SIG-M5 treated with dmso at 0.1 percent for 504 hours (cell line): ENCODE results near the gene E2F7.
"Not testable (repeated sequence)": the region's sequence is repeated elsewhere in the genome, so short reads cannot be mapped to it uniquely, and the experiment has no call there.

Experiments used
- DNase-seq: peaks from one replicate; lab custom pipeline; 2025; ENCODE audit not compliant: unreplicated experiment; lab: John Stamatoyannopoulos, UW

The E2F7 gene, protein sequence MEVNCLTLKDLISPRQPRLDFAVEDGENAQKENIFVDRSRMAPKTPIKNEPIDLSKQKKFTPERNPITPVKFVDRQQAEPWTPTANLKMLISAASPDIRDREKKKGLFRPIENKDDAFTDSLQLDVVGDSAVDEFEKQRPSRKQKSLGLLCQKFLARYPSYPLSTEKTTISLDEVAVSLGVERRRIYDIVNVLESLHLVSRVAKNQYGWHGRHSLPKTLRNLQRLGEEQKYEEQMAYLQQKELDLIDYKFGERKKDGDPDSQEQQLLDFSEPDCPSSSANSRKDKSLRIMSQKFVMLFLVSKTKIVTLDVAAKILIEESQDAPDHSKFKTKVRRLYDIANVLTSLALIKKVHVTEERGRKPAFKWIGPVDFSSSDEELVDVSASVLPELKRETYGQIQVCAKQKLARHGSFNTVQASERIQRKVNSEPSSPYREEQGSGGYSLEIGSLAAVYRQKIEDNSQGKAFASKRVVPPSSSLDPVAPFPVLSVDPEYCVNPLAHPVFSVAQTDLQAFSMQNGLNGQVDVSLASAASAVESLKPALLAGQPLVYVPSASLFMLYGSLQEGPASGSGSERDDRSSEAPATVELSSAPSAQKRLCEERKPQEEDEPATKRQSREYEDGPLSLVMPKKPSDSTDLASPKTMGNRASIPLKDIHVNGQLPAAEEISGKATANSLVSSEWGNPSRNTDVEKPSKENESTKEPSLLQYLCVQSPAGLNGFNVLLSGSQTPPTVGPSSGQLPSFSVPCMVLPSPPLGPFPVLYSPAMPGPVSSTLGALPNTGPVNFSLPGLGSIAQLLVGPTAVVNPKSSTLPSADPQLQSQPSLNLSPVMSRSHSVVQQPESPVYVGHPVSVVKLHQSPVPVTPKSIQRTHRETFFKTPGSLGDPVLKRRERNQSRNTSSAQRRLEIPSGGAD

DNA sequence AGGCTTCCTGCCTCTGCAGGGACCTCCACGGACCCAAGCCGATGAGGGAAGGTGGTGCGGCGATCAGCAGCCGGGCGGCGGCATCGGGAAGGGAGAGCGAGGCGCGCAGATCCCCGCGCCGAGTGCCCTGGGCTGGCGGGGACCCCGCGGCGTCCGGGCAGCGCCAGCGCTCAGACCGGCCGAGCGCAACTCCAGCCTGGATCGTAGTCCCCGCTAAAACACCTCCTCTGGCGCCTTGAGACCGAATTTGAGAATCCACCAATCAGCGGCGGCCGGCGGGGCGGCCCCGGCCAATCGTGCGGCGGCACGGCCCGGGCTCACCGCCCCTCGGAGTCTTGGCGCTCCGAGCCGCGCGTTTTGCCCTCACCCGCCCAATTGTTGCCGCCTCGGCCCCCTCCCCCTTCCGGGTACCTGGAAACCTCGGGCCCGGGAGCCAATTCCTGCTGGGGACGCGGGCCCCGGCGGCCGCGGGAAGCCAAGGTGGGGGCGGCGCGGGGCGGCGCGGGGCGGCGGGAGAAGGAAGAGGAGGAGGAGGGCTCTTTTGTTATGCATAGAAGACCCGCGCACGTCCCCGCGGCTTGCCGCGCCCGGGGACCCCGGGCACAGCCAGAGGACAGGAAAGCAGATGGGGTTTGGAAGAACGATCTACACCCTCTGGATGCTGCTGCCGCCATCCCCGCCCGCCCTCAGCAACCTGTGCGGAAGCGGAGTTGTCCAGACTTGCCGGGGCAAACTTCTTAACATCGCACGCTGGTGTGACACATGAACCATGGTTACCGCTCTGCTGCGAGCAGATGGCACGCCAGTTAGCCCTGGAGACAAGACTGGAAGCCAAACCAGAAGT lies at the start of gene E2F7:
Gene E2F7 (minus strand): TSS at position 209 of the 844 bp plus-strand sequence. CDS start 934 bp downstream, outside the sequence.
- peak; percentile 92 for DNase-seq

DNA sequence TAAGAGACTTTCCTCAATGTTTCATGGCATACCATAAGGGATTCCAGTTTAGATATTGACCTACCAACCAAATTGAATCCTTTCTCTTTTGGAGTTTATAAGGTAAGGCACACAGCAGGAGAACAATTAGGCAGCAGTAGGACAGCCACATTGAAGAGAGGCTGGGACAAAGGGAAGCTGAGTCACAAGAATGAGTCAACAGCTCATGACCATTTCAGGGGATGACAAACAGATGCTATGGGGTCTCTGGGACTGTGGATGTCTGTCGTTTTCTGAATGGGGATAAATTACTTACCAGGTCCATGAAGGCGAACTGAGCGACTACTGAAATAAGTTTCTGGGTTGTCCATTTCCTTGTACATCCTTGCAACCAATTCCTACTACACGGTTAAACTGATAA lies 48.6 kb upstream of the E2F7 start:
- DNase-seq, result no peak

DNA sequence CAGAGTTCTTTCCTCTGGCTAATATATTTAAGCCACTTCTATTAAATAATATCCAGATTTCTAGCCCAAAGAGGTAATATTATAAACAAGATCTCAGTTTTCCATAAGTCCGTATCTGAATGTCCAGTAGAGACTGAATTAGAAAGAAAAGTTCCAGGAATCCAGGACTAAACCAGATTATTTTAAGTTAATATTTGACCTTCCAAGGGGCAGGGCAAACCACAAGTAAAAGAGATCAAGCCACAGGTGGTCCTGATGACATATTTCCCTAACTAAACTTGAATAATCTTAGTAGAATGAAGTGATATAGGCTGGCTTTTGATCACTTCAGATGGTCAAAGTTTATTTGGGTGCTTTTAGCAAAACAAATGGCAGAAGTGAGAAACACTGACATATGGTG lies 43.3 kb upstream of the E2F7 start:
- no peak for DNase-seq

DNA sequence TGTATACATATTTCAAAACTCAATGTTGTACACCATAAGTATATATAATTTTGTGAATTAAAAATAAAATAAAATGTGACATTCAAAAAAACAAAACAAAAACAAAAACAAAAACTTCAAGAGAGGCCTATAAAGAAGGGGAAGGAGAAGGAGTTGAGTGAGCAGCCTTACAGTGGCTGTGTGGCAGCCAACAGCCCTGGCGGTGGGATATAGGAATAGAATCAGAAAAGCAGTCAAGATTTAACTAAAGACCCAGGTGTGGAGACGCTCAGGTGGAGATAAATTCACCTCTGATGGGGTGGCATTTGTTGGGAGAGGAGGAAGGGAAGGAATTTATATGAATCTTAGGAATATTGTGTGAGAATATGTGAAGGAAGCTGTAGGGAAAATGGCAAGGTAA lies 41.8 kb upstream of the E2F7 start:
- no peak for DNase-seq

DNA sequence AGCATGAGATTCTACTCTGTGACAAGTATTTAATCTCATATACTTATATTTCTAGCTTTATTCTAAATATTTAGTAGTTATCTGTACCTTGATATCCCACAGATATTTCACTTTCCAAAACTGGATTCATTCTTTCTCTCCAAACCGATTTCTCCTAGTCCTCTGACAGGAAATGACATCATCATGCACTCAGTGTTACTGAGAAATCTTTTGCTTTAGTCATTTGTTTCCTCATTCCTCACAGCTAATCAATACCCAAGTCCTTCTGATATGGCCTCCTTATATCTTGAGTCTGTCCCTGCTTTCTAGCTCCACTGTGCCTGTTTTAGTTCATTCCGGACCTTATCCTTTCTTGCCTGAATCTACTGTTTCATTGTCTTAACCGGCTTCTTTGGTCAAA lies 39.4 kb upstream of the E2F7 start:
- no peak for DNase-seq

DNA sequence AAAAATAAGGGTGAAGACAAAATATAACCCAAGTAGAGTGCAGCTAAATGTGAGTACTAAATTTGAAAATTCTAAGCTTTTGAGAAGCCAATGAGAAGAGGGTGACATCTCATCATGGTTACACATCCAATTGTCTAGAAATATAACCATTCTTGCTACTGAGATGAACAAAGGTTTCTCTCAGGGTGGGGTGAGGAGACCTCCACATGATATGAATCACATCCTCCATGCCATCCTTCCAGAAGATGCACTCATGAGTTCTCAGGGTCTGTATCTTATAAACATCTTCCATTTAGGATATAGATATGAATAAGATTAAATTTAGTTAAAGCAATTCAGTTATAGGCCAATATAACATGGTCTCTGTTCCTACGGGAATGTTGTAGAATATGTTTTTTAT lies 38.9 kb upstream of the E2F7 start:
- no peak for DNase-seq

DNA sequence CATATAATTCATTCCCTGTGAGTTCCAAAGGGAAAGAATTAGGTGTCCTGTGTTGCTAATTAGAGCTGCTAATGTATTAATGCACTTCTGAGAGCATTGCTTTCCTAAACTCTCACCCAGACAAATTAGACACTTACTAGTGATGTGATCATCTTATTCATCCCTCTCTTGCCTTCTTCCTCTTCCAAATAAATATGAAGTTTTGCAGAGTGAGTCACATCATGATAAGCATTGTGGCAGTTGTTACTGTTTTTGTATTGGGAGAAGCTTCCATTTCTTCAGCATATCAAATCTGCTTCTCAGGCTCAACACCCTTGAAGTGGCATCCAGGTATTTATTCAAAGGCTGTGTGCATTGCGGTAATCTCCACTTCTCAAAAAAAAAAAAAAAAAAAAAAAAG lies 37.3 kb upstream of the E2F7 start:
- DNase-seq, result no peak

DNA sequence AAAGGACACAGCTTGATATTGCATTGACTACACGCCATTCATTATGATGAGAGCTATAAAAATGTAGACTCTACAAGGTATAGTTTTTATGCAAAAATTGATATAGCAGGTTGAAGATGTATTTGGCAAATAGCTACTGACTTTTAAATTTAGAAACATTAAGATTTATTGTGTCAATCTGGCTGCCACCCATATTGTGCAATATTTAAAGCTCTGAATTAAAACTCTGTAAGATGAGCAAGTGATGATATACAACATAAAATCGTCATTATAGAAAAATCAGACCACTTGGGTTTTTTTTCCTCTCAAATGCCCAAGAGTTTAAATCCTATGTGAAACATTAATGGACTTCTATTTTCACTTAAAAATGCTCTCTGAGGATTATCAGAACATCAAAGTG lies 36.8 kb upstream of the E2F7 start:
- DNase-seq, result no peak

DNA sequence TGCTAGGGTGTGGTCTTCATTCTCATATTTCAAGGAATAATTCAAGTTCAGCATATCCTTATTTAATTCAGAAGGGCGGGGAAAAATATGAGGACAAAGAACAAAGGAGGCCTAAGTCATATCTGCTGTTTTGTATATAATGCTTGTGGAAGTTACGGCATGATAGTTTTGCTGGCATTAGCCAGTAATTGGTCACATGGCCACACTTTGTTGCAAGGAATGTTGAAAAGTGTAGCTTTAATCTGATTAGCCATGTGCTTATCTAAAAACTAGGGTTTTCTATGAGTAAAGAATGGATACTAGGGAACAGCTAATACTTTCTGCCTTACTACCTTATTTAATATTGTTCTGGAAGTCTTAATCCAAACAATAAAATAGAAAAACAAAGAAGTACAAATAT lies 34.4 kb upstream of the E2F7 start:
- DNase-seq, result no peak

DNA sequence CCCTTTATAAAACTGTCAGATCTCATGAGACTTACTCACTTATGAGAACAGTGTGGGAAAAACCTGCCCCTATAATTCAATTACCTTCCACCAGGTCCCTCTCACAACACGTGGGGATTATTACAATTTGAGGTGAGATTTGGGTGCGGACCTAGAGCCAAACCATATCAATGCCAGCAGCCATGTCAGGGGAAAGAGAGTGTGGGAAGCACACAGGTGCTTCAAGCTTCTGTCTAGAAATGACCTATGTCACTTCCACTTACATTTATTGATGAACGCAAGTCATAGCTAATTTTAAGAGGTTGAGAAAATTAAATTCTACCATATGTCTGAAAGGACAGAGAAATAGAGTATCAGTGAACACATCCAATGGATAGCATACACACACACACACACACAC lies 32.5 kb upstream of the E2F7 start:
- DNase-seq, result no peak

DNA sequence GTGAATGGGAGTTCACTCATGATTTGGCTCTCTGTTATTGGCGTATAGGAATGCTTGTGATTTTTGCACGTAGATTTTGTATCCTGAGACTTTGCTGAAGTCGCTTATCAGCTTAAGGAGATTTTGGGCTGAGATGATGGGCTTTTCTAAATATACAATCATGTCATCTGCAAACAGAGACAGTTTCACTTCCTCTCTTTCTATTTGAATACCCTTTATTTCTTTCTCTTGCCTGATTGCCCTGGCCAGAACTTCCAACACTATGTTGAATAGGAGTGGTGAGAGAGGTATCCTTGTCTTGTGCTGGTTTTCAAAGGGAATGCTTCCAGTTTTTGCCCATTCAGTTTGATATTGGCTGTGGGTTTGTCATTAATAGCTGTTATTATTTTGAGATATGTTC lies 26.9 kb upstream of the E2F7 start:
- not testable (repeated sequence) for DNase-seq

DNA sequence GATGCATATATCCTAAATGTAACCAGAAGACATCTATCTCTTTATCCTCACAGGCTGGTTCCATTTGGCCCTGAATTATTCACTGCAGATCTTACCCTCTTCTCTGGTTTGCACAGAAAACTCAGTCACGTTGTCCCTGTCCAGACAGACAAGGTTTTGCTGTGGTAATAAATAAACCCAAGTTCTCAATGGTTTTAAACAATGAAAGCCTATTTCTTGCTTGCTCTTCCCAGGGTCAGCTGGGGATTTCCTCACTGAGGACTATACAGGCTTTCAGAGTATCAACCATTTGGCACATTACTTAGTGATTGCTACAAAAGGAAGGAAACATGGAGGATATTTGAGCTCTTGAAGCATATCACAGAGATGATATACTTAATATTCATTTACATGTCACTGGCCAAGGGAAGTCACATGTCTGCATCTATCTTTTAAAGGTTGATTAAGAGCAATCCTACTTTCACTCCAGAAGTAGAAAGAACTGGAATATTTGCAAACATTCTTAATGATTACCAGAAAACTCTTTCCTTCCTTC lies 24.4 kb upstream of the E2F7 start:
- no peak for DNase-seq

DNA sequence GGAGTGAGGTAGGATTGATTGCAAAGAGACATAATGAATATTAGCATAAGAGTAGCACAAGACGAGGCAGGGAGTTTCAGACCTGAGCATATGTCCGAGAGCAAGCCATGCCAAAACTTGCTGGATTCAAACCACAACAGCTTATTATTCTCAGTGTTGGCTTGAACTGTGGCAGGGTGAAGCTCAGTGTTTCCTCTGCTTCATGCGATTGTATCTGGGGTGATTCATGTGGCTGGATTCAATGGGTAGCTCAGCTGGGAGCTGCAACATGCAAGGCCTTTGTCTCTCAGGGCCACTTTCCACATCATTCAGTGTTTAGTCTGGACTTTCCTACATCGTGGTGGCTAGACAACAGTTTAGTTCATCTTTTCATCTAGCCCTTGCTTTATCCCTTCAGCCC lies 22.1 kb upstream of the E2F7 start:
- DNase-seq, result no peak

DNA sequence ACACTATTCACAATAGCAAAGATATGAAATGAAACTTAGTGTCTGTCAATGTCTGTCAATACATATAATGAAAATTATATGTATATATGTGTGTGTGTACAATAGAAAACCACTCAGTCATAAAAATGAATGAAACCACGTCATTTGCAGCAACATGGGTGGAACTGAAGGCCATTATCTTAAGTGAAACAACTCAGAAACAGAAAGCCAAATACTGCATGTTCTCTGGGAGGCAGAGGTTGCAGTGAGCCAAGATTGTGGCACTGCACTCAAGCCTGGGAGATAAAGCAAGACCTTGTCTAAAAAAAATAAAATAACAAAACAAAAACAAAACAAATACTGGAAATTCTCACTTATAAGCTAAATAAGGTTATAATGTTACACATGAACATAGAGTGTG lies 16.7 kb upstream of the E2F7 start:
- DNase-seq, result no peak

DNA sequence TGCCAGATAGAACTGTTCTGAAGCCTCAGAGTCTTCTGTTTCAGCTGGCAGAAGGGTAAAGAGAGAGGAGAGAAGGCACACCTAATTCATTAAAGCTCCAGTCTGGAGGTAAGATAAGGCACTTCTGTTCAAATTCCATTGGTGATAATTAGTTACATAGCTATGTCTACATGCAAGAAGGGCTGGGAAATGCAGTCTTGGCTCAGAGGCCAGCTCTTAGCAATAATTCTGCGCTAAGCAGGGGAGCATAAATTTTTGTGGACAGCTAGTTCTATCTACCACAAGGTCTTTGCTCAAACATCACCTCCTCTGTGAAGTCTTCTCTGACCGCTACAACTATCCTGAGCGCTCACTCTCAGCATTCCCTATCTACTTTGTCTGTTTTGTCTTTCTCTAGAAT lies 14.3 kb upstream of the E2F7 start:
- no peak for DNase-seq

DNA sequence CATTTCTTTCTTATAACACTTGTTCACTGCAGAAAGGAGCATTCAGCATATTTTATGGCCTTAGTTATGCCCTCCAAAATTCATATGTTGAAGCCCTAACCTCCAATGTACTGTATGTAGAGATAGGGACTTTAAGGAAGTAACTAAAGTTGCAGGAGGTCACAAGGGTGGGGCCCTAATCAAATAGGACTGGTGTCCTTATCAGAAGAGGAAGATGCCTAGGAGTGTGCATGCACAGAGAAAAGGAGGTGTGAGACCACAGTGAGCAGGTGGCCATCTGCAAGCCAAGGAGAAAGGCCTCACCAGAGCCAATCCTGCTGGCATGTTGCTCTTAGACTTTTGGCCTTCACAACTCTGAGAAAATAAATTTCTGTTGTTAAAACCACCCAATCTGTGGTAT lies 12.9 kb upstream of the E2F7 start:
- no peak for DNase-seq

DNA sequence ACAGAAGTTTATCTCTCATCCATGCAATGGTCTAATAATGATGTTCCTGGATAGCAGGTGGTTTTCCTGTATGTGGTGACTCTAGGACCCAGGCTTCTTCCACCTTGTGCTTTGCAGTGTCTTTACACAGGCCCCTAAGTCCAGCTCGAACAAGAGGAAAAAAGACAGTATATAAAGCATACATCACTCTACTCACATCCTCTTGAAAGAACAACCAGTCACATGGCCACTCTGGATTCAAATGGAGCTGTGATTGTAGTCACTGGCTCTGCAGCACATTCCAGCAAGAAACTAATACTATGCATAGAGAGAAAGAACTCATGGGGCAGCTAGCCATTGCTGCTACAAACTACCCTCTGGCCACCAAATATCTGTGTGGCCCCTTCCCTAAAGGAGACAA lies 11.5 kb upstream of the E2F7 start:
- DNase-seq, result no peak

DNA sequence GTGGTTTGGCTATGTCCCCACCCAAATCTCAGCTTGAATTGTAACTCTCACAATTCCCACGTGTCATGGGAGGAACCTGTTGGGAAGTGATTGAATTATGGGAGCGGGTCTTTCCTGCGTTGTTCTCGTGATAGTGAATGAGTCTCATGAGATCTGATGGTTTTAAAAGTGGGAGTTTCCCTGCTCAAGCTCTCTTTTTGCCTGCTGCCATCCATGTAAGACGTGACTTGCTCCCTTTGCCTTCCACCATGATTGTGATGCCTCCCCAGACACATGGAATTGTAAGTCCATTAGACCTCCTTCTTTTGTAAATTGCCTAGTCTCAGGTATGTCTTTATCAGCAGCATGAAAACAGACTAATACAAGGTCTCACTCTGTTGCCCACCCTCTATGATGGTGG lies 8.5 kb upstream of the E2F7 start:
- DNase-seq, result not testable (repeated sequence)

DNA sequence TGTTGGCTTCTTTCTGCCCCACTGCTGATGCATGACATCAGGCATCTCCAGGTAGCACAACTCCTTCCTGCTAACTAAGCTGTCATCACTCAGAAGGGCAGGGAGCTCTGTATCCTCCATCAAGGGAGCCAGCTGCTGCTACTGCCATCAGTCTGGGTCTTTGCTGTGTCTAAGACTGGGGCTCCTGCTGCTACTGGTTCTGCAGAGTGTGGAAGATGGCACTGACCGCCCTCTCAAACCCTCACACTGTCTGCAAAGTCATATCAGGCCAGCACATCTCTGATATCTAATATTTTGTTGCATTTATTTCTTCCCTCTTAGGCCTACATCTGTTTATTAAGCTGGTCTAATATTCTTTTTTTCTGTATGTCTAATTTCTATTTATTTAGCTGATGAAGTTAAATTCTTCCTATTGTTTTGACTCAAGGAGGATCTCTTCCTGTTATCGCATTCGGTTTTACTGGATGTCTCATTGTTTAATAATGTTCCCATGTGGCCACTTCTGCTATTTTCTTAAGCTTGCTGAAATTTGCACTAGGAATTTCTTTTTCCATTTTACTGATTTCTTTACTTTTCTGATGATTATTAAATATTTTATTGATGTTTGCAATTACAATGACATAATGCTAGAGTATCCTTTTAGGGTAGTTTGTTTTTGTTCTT lies 7.6 kb upstream of the E2F7 start:
- no peak for DNase-seq

DNA sequence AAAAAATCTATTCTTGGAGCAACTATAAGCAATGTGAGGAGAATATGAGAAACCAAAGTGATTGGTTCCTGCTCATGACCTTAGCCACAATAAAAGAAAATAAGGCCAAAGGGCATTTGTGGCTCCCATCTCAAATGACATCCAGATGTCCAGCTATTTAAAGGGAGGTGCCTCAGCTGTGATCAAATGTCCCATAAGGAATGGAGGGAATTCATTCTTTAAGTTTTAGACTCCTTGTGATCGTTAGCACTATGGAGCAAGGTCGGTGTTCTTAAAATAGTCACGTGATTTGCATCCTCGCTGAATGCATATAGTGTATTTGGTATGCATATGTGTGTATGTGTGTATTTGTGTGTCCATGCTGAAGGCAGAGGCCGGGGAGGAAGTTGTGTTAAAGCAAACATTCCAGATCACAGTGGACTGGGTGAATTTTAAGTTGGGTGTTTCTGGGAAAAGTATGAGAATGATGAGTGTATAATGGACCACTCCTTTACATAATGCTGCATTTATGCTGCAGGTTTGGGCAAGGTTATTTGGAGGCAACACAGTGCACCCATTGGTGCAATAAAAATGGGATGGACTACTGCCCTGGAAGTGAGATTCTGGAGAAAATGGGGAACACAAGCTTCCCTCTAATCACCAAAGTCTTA lies 5.6 kb upstream of the E2F7 start:
- no peak for DNase-seq
